ENCODE results near the gene EOMES. TPM values are rescaled to one million over a fixed set of nuclear protein-coding genes. Genes with fewer than 3 reads are reported as not detected.

EOMES gene
- total and polyA plus RNA-seq, 2 donors (not counting 1 experiment from before 2014, with no cell fraction given) = 0.10 to 0.12 TPM

GRCh38 chr3:27723456-27723814 is 1.3 kb upstream of the EOMES start:
- peak overlapping the region; percentile 63 for H3K4me3 Mint-ChIP-seq
- peaks cover 33 to 43% of the 10 kb centered on the region in 2 donors for H3K4me1 ChIP-seq (ENCODE audit: control insufficient read depth in 2 of 2, insufficient read depth in 2 of 2, low read length in 2 of 2)
- H3K4me3 ChIP-seq (ENCODE audit: control extremely low read depth in 1 of 5, extremely low read depth in 1 of 5, insufficient read depth in 1 of 5, low read depth in 2 of 5, low read length in 4 of 5) = peak overlapping the region in 1 of 5 experiments; percentile 5
- peak overlapping the region; percentile 94 for H3K4me2 ChIP-seq (replicated peaks; ENCODE audit: low read depth, low read length, poor library complexity, severe bottlenecking)
- H3K9ac ChIP-seq (ENCODE audit: low read length) = no peak overlapping the region
- H3K27me3 ChIP-seq (replicated peaks in 1 of 4; ENCODE audit: control extremely low read depth in 1 of 4, control insufficient read depth in 3 of 4, insufficient read depth in 4 of 4, low read length in 3 of 4) = peaks cover 2 to 82% (median 74%) of the 10 kb centered on the region in 4 experiments
- no peak overlapping the region for H3K27ac Mint-ChIP-seq
- H4K20me1 ChIP-seq (ENCODE audit: control insufficient read depth, insufficient read depth, low read length, poor library complexity, severe bottlenecking) = no peaks in the 10 kb centered on the region
- intact Hi-C loops (cut with micrococcal nuclease) = no loop called here
- H3K9me3 ChIP-seq (ENCODE audit: control extremely low read depth in 1 of 3, control insufficient read depth in 2 of 3, insufficient read depth in 1 of 3, low read length in 2 of 3) = peaks cover 0 to 40% (median 0%) of the 10 kb centered on the region in 3 donors
- H3K36me3 ChIP-seq (replicated peaks in 1 of 2; ENCODE audit: control extremely low read depth in 1 of 2, control insufficient read depth in 1 of 2, extremely low read depth in 1 of 2, insufficient read depth in 2 of 2, low read length in 1 of 2) = no peaks in the 10 kb centered on the region
- H3K27ac ChIP-seq (ENCODE audit: low read length in 2 of 2) = no peak overlapping the region
- ATAC-seq (ENCODE audit: low read depth) (no peak), DNase-seq (no peak)
- no peaks in the 10 kb centered on the region for H3K79me2 ChIP-seq (ENCODE audit: control insufficient read depth, insufficient read depth, low read length)
- peaks cover 76% of the 10 kb centered on the region for H3K27me3 Mint-ChIP-seq
- WGBS (ENCODE audit: insufficient coverage) = 3% methylated on average over 11 of the region's 15 CpGs
- H3K9me3 Mint-ChIP-seq (ENCODE audit: insufficient read depth) = no peaks in the 10 kb centered on the region
- ChIA-PET CTCF (interaction anchor here (2.4 kb wide), 1 partner anchor 11 kb away, joined by 20 read pairs; no protein-coding TSS in a partner anchor), POLR2A (no interaction called here)
- peak overlapping the region; percentile 1 for H2AFZ ChIP-seq (ENCODE audit: insufficient read depth, low read depth, low read length, poor library complexity, severe bottlenecking)
- peaks cover 35% of the 10 kb centered on the region for H3K4me1 Mint-ChIP-seq
- no peak for TF ChIP-seq CTCF (IDR thresholded peaks at IDR 0.05)
- no peak for TF ChIP-seq EZH2 (IDR thresholded peaks at IDR 0.05; ENCODE audit: borderline replicate concordance, insufficient read depth, low read depth, low read length, poor library complexity, severe bottlenecking)

DNA sequence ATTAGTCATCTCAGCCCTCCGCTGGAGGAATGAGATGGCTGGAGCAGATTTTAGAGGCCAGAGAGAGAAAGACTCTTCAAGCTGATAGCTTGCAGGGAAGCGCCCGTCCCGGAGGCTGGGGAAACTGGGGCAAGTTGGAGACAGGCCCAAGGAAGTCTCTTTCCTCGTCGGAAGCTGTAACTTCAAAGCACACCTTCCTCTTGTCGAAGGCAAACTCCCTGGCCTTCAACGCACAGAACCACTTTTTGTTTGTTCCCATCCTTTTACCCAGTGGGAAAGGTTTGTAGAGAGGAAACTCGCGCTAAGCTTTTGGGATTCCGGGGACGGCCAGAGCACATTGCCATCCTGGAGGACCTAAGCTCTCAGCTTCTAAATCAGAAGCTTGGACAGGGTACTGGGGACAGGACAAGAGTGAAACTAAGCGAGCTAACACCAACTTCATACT is 900 bp upstream of the EOMES start:
- H3K4me1 Mint-ChIP-seq = peaks cover 30% of the 10 kb centered on the region
- H3K4me3 ChIP-seq (ENCODE audit: control extremely low read depth in 1 of 5, extremely low read depth in 1 of 5, insufficient read depth in 1 of 5, low read depth in 2 of 5, low read length in 4 of 5) = peak overlapping the region in 1 of 5 experiments; percentile 57
- no peak overlapping the region for H3K9ac ChIP-seq (ENCODE audit: low read length)
- DNase-seq (peak; percentile 41), ATAC-seq (ENCODE audit: low read depth) (no peak)
- H3K9me3 ChIP-seq (ENCODE audit: control extremely low read depth in 1 of 3, control insufficient read depth in 2 of 3, insufficient read depth in 1 of 3, low read length in 2 of 3) = peaks cover 0 to 38% (median 0%) of the 10 kb centered on the region in 3 donors
- ChIA-PET POLR2A (no interaction called here), CTCF (interaction anchor here (1.7 to 2.4 kb wide), 3 partner anchors 11 to 625 kb away, joined by 3 to 20 read pairs (median 10); partner anchors contain the start of gene ZCWPW2)
- peaks cover 2 to 78% (median 72%) of the 10 kb centered on the region in 4 experiments for H3K27me3 ChIP-seq (replicated peaks in 1 of 4; ENCODE audit: control extremely low read depth in 1 of 4, control insufficient read depth in 3 of 4, insufficient read depth in 4 of 4, low read length in 3 of 4)
- no peaks in the 10 kb centered on the region for H4K20me1 ChIP-seq (ENCODE audit: control insufficient read depth, insufficient read depth, low read length, poor library complexity, severe bottlenecking)
- peaks cover 29 to 39% of the 10 kb centered on the region in 2 donors for H3K4me1 ChIP-seq (ENCODE audit: control insufficient read depth in 2 of 2, insufficient read depth in 2 of 2, low read length in 2 of 2)
- peak overlapping the region; percentile 94 for H3K4me2 ChIP-seq (replicated peaks; ENCODE audit: low read depth, low read length, poor library complexity, severe bottlenecking)
- no peak overlapping the region for H3K27ac Mint-ChIP-seq
- intact Hi-C loops (cut with micrococcal nuclease) = no loop called here
- H3K36me3 ChIP-seq (replicated peaks in 1 of 2; ENCODE audit: control extremely low read depth in 1 of 2, control insufficient read depth in 1 of 2, extremely low read depth in 1 of 2, insufficient read depth in 2 of 2, low read length in 1 of 2) = no peaks in the 10 kb centered on the region
- H3K27me3 Mint-ChIP-seq = peaks cover 76% of the 10 kb centered on the region
- TF ChIP-seq CTCF (IDR thresholded peaks at IDR 0.05) (no peak), EZH2 (IDR thresholded peaks at IDR 0.05; ENCODE audit: borderline replicate concordance, insufficient read depth, low read depth, low read length, poor library complexity, severe bottlenecking) (no peak)
- peak overlapping the region; percentile 63 for H3K4me3 Mint-ChIP-seq
- H3K27ac ChIP-seq (ENCODE audit: low read length in 2 of 2) = no peak overlapping the region
- no peaks in the 10 kb centered on the region for H3K79me2 ChIP-seq (ENCODE audit: control insufficient read depth, insufficient read depth, low read length)
- no peaks in the 10 kb centered on the region for H3K9me3 Mint-ChIP-seq (ENCODE audit: insufficient read depth)
- peak overlapping the region; percentile 13 for H2AFZ ChIP-seq (ENCODE audit: insufficient read depth, low read depth, low read length, poor library complexity, severe bottlenecking)
- 7% methylated on average over 9 of the region's 13 CpGs for WGBS (ENCODE audit: insufficient coverage)
